Progenitor cell of endocrine pancreas (in vitro differentiated cells): Measurements from ENCODE around the gene NTSR2. TPM values are rescaled to one million over a fixed set of nuclear protein-coding genes. Genes with fewer than 3 reads are reported as not detected.

Experiments
- DNase-seq: peaks from one replicate; pipeline ENCODE4 v3.0.0; 2021; ENCODE audit warnings: low spot score; ENCODE audit not compliant: unreplicated experiment
- H3K27ac Mint-ChIP-seq: 2 replicates; pipeline ENCODE4 v1.8.0; 2021; ENCODE audit warnings: mild to moderate bottlenecking, moderate library complexity, mixed read lengths
- H3K27me3 Mint-ChIP-seq: 2 replicates; pipeline ENCODE4 v1.8.0; 2021; ENCODE audit warnings: mixed read lengths
- H3K36me3 Mint-ChIP-seq: 2 replicates; pipeline ENCODE4 v1.8.0; 2022; ENCODE audit warnings: mixed read lengths; ENCODE audit not compliant: insufficient read depth
- H3K4me1 Mint-ChIP-seq: 2 replicates; pipeline ENCODE4 v1.8.0; 2021; ENCODE audit warnings: low read depth, mixed read lengths
- H3K4me3 Mint-ChIP-seq: 2 replicates; pipeline ENCODE4 v1.8.0; 2021; ENCODE audit warnings: low read depth, mild to moderate bottlenecking, moderate library complexity, mixed read lengths
- H3K9me3 Mint-ChIP-seq: 2 replicates; pipeline ENCODE4 v1.8.0; 2021; ENCODE audit warnings: low read depth, mixed read lengths
- CTCF ChIP-seq: fragments of 200-600 bp; sonication (generic); IDR thresholded peaks from one replicate; pipeline ENCODE4 v1.5.0; 2021; ENCODE audit warnings: antibody characterized with exemption, mild to moderate bottlenecking; ENCODE audit not compliant: unreplicated experiment
- total RNA-seq: library from RNA; stranded (reverse); gene quantifications from 2 replicates; pipeline ENCODE4 v1.2.1, GENCODE V29; 2021

The NTSR2 gene
- total RNA-seq, 1 donor from 2014 or later: not detected

GRCh38 chr2:11705063-11705462, 35.1 kb upstream of the NTSR2 start:
- H3K4me3 Mint-ChIP-seq: no peak overlapping the region
- DNase-seq: no peak
- H3K4me1 Mint-ChIP-seq: no peaks in the 10 kb centered on the region
- no peak overlapping the region for H3K27ac Mint-ChIP-seq
- peaks cover 5% of the 10 kb centered on the region for H3K9me3 Mint-ChIP-seq
- H3K27me3 Mint-ChIP-seq: peaks cover 4% of the 10 kb centered on the region
- no peak for TF ChIP-seq CTCF
- H3K36me3 Mint-ChIP-seq: peaks cover 2% of the 10 kb centered on the region

- no peak overlapping the region for H3K27ac Mint-ChIP-seq
- H3K4me1 Mint-ChIP-seq: no peaks in the 10 kb centered on the region
- no peak for DNase-seq
- H3K4me3 Mint-ChIP-seq: no peak overlapping the region
- peaks cover 4% of the 10 kb centered on the region for H3K27me3 Mint-ChIP-seq
- H3K36me3 Mint-ChIP-seq: peaks cover 2% of the 10 kb centered on the region
- H3K9me3 Mint-ChIP-seq: peaks cover 5% of the 10 kb centered on the region
- no peak for TF ChIP-seq CTCF
These were observed 33.7 kb upstream of the NTSR2 start for GRCh38 chr2:11703700-11704099.

- no peak overlapping the region for H3K4me3 Mint-ChIP-seq
- H3K4me1 Mint-ChIP-seq: no peaks in the 10 kb centered on the region
- no peak for TF ChIP-seq CTCF
- H3K27me3 Mint-ChIP-seq: peaks cover 4% of the 10 kb centered on the region
- no peak overlapping the region for H3K27ac Mint-ChIP-seq
- H3K36me3 Mint-ChIP-seq: peaks cover 2% of the 10 kb centered on the region
- DNase-seq: no peak
- H3K9me3 Mint-ChIP-seq: peaks cover 5% of the 10 kb centered on the region
These were observed 33.0 kb upstream of the NTSR2 start for GRCh38 chr2:11702946-11703345.

- Mint-ChIP-seq H3K27me3 (peaks cover 8% of the 10 kb centered on the region), H3K36me3 (peaks cover 2% of the 10 kb centered on the region), H3K27ac (no peak overlapping the region), H3K4me3 (no peak overlapping the region), H3K4me1 (no peaks in the 10 kb centered on the region), H3K9me3 (peaks cover 5% of the 10 kb centered on the region)
- no peak for DNase-seq
- no peak for TF ChIP-seq CTCF
These were observed 31.8 kb upstream of the NTSR2 start for GRCh38 chr2:11701751-11702301.

GRCh38 chr2:11701206-11701605, 31.2 kb upstream of the NTSR2 start:
- H3K27me3 Mint-ChIP-seq: peaks cover 9% of the 10 kb centered on the region
- no peak for DNase-seq
- H3K9me3 Mint-ChIP-seq: peaks cover 5% of the 10 kb centered on the region
- no peak for TF ChIP-seq CTCF
- no peak overlapping the region for H3K27ac Mint-ChIP-seq
- H3K36me3 Mint-ChIP-seq: peaks cover 2% of the 10 kb centered on the region
- no peak overlapping the region for H3K4me3 Mint-ChIP-seq
- H3K4me1 Mint-ChIP-seq: no peaks in the 10 kb centered on the region
